GM18526 (cell line): ENCODE results near the gene WASL.

Experiments
- POLR2A ChIP-seq: IDR thresholded peaks from 3 replicates; pipeline ENCODE4 v1.6.1; 2011; ENCODE audit not compliant: insufficient read length; ENCODE audit errors: extremely low read depth

WASL gene

DNA sequence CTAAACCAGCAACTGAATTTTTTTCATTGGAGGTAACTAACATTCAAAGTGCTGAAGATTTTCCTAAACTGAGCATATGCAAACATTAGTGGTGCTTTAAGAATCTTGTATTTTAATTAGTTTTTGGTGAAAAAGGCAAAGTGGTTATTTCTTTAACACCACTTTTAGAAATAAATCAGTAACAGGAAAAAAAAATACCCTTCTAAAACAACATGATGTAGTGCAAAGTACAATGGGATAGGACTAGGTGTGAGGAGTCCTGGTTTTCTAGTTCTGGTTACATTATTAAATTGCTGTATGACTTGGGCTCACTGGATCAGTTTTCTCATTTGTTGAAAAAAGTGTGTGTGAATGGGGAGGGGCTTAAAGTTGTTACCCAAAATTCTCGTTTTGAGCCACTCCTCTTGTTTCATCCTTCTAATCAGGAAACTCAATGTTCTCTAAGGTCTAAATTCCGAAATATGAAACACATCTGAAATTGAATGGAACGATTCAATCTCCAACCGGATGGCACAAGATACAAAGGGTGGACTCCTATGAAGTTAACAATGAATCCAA lies 1.8 kb downstream of the WASL start:
- no peak for TF ChIP-seq POLR2A

DNA sequence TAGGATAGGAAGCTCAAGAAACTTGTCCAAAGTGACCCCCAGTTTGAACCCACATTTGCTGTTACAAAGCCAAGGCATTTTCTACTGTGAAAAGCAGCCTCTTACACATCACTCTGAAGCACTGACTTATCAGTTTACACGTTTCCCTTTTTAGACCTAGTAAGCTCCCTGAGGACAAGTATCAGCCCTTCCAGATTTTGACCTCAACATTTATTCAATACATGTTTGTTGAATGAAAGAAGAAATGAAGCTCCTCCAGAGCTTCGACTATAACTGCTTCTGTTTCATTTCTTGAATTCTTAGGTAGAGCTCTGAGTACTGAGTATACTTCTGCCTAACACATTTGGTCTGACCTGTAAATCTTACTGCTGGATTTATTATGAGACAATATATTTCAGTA lies 2.7 kb downstream of the WASL start:
- TF ChIP-seq POLR2A = no peak

DNA sequence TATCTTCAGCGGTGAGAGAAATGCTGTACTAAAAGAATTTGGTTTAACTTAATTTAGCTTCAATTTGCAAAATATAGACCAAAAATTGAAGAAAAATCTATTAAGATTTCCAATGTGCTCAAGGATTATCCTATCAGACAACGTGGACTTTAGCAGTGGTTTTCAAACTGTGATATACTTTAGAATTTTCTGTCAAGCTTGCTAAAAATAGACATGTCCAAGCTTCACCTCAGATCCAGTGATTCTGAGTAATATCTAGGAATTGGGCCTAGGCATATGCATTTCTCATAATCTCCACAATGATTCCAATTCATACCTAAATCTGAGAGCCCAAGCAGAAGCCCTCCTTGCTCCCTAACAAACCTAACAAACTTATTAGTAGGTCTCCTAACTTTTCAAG lies 3.4 kb downstream of the WASL start:
- TF ChIP-seq POLR2A = no peak

DNA sequence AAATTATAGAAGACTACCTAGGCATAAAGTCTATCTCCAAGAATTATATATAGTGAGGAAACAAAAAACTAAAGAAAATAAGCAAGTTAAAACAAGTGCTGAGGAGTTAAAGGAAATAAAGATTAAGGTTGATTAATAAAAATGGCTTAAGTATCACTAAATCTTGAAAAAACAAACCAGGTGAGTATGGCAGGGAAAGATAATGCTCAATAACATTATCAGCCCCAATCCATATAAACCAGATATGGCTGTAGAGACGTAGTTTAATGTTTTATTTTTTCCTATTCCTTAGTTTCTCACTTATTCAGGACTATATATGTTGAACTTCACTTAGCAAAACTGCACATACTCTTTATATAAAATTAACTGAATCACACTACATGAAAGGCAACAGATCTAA lies 4.4 kb downstream of the WASL start:
- no peak for TF ChIP-seq POLR2A

DNA sequence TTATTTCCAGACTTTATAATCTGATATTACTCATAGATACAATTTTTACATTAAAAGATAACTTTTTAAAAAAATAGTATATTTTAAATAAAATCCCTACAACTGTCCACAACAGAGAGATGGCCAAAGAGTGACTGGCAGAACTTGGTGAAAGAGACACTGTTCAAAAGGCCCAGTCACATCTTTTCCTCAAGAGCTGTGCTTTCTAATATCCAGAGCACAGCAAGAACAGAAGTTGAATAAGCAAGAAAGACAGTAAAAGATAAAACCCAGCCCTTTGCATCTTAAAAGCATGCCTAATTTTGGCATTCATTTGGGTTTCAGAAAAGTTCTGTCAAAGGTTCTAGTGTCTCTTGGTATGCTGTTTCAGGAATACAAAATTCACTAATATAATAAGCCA lies 6.9 kb downstream of the WASL start:
- TF ChIP-seq POLR2A = no peak

DNA sequence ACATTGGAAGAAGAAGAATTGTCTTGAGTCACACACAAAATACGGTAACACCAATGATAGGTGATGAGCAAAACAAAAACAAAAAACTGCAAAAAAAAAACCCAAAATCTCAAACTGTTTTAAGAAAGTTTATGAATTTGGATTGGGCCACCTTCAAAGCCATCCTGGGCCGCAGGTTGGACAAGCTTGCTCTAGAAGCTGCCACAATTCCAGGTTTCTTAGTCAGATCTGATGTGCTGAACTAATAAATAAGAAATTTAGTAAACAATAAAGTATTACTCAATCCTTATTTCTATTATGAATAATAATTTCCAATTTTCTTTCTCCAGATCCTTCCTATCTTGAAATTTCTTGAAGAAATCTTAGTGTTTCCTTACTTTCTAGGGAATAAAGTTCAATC lies 10.0 kb downstream of the WASL start:
- TF ChIP-seq POLR2A = no peak

DNA sequence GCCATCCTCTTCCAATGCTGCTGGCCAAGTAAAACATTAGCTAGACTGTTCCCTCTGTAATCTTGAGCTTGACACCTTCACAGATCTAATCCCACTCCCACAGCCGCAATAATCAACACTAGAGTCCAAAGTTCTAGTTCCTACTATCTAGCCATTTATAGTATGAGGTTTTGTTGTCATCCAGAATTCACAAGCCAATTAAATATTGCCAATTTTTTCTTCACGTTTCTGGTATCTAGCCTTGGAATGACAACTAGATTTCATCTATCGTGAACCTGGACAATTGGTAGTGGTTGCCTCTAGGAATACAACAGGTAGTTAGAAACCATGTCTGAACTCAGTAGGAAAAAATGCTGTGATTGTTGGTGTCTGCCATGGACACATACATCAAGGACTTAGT lies 10.4 kb downstream of the WASL start:
- no peak for TF ChIP-seq POLR2A

DNA sequence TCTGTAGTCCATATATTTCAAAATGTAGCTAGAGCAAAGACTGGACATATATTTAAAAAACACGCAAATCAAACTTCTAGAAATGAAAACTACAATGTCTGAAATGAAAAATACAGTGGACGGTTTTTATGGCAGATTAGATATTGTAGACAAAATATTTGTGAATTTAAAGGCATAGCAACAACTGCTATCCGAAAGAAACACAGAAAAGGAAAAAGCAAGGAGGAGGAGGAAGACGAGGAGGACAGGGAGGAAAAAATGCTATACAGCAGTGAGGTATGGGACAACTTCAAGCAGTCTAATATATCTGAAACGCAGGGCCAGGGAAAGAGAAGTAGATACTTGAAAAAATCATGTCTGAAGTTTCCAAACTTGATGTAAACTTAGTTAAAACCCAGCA lies 13.3 kb downstream of the WASL start:
- TF ChIP-seq POLR2A = no peak

DNA sequence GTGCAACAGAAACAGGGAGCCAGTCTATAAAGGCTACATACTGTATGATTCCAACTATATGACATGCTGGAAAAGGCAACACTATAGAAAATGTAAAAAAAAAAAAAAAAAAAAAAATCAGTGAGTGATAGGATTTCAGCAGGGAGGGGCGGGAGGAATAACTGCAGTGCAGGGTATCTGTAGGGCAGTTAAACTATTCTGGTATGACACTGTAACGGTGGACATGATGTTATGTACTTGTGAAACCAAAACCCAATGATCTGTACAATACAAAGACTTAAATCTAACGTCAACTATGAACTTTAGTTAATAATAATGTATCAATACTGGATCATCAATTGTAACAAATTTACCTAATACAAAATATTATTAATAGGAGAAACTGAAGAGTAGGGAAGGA lies 14.3 kb downstream of the WASL start:
- no peak for TF ChIP-seq POLR2A

DNA sequence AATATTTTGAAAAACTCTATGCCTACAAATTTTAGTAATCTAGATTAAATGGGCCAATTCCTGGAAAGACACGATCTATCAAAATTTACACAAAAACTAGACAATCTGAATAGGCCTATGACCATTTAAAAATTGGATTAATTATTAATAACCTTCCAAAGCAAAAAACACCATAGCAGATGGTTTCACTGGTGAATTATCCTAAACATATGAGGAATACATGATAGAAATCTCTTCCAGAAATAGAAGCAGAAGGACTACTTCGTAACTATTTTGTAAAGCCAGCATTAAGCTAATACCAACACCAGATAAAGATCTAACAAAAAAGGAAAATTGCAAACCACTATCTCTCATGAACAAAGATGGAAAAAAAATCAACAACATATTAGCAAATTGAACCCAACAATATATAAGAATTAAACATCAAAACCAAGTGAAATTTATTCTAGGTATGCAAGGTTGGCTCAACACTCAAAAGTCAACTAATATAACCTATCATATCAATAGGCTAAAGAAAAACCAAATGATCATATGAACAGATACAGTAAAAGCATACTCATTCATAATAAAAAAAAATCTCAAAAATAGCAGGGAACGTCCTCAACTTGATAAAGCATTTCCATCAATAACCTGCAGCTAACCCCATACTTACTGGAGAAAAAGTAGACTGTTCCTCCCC lies 16.3 kb downstream of the WASL start:
- no peak for TF ChIP-seq POLR2A

DNA sequence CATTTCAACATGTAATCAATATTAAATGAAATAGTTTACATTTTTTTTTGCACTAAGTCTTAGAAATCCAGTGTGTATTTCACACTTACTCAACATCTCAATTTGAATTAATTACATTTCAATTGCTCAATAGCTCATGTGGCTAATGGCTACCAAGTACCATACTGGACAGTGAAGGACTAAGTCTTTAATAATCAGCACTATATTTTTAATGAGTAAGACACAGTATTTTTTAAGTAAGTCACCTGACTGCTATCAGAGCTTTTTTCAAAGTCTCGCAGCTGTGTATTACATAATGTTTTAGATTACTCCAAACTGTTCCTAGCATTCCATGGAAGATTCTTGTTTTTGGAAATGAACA lies 19.6 kb downstream of the WASL start:
- TF ChIP-seq POLR2A = no peak

DNA sequence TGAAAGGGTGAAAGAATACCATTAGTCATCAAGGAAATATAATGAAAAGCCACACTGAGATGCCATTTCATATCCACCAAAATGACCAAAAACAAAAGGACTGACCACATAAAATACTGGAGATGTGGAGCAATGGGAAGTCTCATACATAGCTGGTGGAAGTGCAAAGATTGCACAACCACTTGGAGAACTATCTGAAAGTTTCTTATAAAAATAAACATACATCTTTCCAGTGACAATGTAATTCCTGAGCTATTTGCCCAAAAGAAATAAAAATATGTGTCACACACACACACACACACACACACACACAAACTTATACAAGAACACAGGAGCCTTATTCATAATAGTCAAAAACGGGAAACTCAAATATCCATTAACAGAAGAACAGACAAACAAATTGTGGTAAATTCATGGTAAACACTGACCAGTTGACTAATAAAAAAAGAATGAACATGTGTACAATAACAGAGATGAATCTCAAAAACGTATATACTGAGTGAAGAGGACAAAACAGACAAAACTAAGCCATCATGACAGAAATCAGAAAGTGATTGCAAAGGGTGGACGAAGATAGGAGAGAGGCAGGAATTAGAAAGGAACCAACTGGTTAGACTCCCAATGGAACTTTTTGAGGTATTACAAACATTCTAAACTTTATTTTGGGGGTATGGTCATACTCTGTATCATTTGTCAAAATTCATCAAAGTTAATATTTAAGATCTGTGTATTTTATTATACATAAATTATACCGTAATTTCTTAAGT lies 21.5 kb downstream of the WASL start:
- no peak for TF ChIP-seq POLR2A

DNA sequence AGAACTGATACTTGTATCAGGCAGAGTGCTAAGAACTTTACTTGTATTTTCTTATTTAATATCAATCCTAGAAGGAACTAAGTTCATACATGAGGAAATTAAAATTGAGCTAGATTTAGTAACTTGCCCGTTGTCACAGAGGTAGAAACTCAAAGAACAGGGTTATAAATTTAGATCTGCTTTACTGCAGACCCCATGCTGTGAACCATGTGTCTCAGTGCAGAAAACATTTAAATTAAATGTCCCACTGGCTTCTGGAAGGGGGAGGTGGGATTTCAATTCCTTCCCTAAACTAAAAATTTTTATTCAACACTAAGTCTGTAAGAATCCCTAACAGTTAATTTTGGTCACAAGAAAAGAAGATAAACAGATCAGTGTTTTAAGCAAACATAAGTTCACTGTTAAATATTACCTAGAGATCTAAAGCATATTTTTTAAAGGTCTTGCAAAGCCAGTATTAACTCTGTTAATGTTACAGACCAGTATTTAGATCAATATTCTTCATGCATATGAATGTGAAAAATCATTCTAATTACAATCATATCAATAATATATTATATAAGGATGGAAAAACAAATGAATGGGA lies 23.1 kb downstream of the WASL start:
- no peak for TF ChIP-seq POLR2A

DNA sequence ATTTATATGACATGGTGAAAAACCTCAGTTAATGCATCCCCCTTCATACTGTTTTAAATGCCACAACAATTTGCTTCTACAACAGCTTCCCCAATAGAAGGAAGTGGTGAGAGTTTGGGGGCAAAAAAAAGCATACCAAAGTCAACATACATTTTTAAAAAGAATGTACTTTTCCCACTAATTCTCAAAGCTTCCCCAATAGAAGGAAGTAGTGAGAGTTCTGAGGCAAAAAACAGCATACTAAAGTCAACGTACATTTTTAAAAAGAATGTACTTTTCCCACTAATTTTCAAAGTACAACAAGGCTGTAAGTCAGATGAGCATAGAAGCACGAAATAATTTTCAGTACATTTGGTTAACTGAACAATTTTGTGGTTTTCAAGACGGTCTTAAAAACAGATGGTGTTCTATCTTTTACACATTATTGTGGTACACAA lies 24.0 kb downstream of the WASL start:
- TF ChIP-seq POLR2A = no peak

DNA sequence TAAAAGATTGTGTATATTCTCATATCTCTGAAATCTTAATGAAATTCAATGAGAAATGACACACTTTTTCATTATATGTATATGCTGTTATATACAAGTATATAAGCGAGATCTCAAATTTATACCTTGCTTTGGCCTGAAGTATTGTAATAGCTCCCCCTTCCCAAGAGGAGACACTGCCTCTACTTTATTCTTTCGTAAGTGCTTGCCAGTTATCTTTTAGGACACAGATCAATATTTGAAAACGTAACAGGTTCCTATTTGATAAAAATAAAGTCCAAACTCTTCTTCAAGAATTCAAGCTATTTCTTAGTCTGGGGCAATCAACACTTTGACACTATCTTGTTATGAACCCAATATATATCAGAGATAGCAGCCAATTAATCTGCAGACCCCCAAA lies 24.9 kb downstream of the WASL start:
- no peak for TF ChIP-seq POLR2A

DNA sequence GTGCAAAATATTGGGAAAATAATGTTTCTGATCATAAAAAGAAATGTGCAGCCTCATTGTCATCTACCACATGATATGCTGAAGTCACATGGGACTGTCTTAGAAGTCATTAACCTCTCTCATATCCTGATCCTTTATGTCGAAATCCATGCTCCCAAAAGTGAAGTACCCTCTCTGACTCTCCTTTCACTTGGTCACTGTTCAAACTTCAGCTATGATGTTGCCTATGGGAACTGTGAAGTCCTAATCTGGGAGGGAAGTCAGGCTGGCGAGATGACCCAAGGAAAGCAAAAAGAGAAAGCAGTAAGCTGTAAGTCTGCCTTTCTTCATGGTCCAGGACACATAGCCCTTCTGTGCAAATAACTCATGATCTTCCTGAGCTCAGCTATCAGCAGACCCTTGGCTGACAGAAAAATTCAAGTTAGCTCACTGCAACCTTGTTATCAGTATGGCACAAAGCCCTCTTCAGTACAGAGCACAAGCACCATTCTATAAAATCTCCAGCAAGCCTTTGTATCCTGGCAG lies 29.5 kb downstream of the WASL start:
- no peak for TF ChIP-seq POLR2A
